ENCODE data around the gene FAM25A.
"Not testable (repeated sequence)": the region's sequence is repeated elsewhere in the genome, so short reads cannot be mapped to it uniquely, and the experiment has no call there.

DNA sequence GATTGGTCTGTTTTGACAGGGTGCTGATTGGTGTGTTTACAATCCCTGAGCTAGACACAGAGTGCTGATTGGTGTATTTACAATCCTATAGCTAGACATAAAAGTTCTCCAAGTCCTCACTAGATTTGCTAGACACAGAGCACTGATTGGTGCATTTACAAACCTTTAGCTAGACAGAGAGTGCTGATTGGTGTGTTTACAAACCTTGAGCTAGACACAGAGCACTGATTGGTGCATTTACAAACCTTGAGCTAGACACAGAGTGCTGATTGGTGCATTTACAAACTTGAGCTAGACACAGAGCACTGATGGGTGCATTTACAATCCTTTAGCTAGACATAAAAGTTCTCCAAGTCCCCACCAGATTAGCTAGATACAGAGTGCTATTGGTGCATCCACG lies 10.3 kb downstream of the FAM25A start:
- TF ChIP-seq, protein P1, sequence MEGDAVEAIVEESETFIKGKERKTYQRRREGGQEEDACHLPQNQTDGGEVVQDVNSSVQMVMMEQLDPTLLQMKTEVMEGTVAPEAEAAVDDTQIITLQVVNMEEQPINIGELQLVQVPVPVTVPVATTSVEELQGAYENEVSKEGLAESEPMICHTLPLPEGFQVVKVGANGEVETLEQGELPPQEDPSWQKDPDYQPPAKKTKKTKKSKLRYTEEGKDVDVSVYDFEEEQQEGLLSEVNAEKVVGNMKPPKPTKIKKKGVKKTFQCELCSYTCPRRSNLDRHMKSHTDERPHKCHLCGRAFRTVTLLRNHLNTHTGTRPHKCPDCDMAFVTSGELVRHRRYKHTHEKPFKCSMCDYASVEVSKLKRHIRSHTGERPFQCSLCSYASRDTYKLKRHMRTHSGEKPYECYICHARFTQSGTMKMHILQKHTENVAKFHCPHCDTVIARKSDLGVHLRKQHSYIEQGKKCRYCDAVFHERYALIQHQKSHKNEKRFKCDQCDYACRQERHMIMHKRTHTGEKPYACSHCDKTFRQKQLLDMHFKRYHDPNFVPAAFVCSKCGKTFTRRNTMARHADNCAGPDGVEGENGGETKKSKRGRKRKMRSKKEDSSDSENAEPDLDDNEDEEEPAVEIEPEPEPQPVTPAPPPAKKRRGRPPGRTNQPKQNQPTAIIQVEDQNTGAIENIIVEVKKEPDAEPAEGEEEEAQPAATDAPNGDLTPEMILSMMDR (IDR thresholded peaks at IDR 0.05; ENCODE audit: poor library complexity, severe bottlenecking): not testable (repeated sequence)
- not testable (repeated sequence) for TF ChIP-seq EZH2 (IDR thresholded peaks at IDR 0.05; ENCODE audit: borderline replicate concordance, insufficient read depth, low read length, poor library complexity, severe bottlenecking); POLR2AphosphoS5 (IDR thresholded peaks at IDR 0.05); MXI1 (conservative IDR thresholded peaks at IDR 0.05; ENCODE audit: poor library complexity, severe bottlenecking); EP300 (conservative IDR thresholded peaks at IDR 0.05; ENCODE audit: poor library complexity, severe bottlenecking); RAD21 (conservative IDR thresholded peaks at IDR 0.05); SMC3 (conservative IDR thresholded peaks at IDR 0.05; ENCODE audit: poor library complexity); TAF1 (IDR thresholded peaks at IDR 0.05; ENCODE audit: low read depth)
- TF ChIP-seq, protein P2, sequence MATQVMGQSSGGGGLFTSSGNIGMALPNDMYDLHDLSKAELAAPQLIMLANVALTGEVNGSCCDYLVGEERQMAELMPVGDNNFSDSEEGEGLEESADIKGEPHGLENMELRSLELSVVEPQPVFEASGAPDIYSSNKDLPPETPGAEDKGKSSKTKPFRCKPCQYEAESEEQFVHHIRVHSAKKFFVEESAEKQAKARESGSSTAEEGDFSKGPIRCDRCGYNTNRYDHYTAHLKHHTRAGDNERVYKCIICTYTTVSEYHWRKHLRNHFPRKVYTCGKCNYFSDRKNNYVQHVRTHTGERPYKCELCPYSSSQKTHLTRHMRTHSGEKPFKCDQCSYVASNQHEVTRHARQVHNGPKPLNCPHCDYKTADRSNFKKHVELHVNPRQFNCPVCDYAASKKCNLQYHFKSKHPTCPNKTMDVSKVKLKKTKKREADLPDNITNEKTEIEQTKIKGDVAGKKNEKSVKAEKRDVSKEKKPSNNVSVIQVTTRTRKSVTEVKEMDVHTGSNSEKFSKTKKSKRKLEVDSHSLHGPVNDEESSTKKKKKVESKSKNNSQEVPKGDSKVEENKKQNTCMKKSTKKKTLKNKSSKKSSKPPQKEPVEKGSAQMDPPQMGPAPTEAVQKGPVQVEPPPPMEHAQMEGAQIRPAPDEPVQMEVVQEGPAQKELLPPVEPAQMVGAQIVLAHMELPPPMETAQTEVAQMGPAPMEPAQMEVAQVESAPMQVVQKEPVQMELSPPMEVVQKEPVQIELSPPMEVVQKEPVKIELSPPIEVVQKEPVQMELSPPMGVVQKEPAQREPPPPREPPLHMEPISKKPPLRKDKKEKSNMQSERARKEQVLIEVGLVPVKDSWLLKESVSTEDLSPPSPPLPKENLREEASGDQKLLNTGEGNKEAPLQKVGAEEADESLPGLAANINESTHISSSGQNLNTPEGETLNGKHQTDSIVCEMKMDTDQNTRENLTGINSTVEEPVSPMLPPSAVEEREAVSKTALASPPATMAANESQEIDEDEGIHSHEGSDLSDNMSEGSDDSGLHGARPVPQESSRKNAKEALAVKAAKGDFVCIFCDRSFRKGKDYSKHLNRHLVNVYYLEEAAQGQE (IDR thresholded peaks at IDR 0.05; ENCODE audit: borderline replicate concordance): not testable (repeated sequence)
